Stimulated activated CD4-positive, alpha-beta T cell treated with anti-CD3 and anti-CD28 coated beads, Interleukin-12 subunit alpha, Interleukin-12 subunit beta, amount 100 ng/mL, for 24 hours (primary cell): ENCODE measurements around the gene CATSPERZ.
"Not testable (repeated sequence)": the region's sequence is repeated elsewhere in the genome, so short reads cannot be mapped to it uniquely, and the experiment has no call there.

Experiments
- DNase-seq, 2 experiments: peaks; one replicate each; pipeline ENCODE4 v3.0.0-alpha.2; 2020; ENCODE audit warnings: low read depth in 2 of 2

The CATSPERZ gene

GRCh38 chr11:64303109-64304031 is 3.2 kb downstream of the CATSPERZ start:
- DNase-seq = no peak

DNA sequence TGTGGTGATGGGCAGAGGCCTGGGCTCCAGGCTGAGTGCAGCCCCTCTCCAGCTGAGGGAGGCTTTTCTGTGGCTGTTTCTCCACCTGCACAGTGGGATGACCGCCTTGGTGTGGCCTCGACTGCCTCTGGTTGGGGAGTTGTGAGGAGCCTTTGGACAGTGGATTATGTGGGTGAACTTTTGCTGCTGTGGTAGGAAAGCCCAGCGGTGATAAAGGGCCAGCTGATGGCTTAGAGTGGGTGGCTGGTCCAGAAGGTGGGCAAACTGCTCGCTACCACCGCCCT is 3.8 kb downstream of the CATSPERZ start:
- no peak for DNase-seq

DNA sequence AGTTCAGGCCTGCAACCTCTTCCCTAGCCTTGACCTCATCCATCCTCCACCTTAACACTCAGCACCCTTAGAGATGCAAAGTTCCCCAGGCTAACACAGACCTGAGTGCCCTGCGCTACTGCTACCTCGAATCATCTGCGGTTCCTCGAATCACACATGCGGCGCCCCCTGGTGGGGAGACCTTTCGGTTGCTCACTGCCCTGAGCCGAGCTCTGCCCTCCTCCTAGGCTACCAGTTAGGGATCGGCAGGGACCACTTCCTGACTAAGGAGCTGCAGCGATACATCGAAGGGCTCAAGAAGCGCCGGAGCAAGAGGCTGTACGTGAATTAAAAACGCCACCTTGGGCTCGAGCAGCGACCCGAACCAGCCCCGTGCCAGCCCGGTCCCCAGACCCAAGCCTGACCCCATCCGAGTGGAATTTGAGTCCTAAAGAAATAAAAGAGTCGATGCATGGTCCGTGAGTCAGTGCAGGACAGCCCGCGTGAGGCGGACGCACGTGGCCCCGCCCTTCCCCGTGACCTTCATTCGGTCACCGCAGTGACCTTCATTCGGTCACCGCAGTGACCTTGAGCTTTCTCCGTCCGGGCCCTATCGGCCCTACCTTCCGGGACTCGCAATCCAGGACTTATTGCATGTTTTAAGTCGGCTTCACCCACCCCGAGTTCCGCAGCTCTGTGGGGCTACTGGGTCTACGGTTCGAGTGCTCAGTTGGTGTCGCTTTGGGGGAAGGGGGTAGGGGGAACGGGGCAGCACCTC is 4.3 kb downstream of the CATSPERZ start:
- DNase-seq = peak; percentile 82 to 98

DNA sequence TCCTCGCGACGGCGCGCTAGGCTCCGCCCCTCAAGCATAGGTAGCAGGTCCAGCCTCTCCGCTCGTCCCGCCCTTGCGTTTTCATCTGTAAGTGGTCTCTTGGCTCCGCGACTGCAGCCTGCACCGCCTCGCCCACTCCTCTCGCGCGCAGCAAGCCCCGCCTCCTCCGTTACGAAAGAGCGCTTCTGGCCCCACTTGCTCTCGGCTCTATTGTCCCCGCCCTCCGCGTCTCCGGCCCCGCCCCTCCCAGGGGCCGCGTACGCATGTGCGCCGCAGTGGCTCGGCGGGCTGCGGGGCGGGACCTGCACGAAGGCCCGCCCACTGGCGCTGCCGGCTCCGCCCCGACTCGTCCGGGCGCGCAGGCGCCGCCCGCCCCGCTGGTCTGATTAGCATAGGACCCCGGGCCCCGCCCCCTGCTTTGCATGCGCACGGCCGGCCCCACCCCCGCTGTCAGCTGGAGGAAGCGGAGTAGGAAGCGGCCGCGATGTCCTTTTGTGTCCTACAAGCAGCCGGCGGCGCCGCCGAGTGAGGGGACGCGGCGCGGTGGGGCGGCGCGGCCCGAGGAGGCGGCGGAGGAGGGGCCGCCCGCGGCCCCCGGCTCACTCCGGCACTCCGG is 5.0 kb downstream of the CATSPERZ start, which contains the start of gene ESRRA:
TSS of gene ESRRA (plus strand) at position 450 of the 616 bp plus-strand sequence. CDS start 1,656 bp downstream, outside the sequence.
- peak; percentile 99 to 100 for DNase-seq

DNA sequence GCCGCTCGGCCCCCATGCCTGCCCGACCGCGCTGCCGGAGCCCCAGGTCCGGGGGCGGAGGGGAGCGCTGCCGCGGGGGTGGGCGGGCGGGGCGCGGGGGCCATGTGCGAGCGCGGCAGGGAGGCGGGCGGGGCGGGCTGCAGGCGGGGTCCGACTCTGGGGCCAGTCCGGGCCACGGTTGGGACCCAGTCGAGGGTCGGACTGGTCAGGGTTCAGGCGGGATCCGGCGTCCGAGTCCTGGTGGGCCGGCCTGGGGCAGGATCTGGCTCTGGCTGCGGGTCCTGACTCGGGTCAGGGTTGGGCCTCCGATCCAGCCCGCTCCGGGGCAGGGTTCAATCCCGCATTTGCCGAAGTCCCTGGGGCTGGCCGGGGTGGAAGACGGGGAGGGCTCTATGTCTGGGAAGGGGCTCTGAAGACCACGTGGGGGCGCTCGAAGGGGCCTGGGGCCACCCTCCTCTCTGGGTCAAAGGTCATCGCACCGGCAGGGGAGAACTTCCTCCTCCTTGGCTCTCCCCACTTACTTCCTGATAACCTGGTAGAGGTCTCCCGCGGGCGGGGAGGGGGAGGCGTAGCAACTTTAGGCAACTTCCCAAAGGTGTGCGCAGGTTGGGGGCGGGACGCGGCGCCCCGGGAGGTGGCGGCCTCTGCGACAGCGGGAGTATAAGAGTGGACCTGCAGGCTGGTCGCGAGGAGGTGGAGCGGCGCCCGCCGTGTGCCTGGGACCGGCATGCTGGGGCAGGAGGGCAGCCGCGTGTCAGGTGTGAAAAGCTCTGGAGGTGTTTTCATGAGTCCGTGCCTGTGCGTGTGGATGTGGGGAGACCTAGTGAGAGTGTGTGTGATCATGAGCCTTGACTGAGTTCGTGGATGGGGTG is 5.8 kb downstream of the CATSPERZ start:
- DNase-seq = peak; percentile 51 to 66

GRCh38 chr11:64306563-64306875 is 6.4 kb downstream of the CATSPERZ start:
- no peak for DNase-seq

DNA sequence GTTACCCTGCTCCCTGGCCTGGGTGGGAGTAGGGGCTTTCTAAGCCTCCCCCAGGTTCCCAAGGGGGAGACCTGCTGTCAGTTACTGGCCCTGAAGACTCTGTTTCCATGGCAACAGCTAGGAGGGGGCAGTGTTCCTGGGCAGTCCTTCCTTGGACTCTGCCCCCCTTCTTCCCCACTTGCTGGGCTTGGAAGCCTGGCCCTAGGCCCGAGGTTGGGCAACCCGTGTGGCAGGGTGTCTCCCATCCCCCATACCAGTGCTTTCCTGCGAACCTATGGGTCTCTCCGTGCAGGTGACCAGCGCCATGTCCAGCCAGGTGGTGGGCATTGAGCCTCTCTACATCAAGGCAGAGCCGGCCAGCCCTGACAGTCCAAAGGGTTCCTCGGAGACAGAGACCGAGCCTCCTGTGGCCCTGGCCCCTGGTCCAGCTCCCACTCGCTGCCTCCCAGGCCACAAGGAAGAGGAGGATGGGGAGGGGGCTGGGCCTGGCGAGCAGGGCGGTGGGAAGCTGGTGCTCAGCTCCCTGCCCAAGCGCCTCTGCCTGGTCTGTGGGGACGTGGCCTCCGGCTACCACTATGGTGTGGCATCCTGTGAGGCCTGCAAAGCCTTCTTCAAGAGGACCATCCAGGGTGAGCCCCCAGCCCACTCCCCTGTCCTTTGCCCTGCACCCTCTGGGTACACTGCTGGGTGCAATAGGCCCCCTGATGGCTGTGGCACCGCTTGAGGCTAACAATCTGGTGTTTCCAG is 6.9 kb downstream of the CATSPERZ start:
- no peak for DNase-seq

DNA sequence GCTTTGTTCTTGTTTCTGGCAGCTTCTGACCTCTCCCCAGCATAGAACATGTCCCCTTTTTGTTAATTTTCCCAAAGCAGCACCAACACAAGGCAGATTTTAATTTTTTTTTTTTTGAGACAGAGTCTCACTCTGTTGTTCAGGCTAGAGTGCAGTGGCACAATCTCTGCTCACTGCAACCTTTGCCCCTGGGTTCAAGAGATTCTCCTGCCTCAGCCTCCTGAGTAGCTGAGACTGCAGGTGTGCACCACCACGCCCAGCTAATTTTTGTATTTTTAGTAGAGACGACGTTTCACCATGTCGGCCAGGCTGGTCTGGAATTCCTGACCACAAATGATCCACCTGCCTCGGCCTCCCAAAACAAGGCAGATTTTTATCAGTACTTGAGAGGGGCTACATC is 7.6 kb downstream of the CATSPERZ start:
- not testable (repeated sequence) for DNase-seq

GRCh38 chr11:64312947-64313346 is 12.8 kb downstream of the CATSPERZ start:
- no peak for DNase-seq

GRCh38 chr11:64313491-64314145 is 13.5 kb downstream of the CATSPERZ start:
- no peak for DNase-seq

DNA sequence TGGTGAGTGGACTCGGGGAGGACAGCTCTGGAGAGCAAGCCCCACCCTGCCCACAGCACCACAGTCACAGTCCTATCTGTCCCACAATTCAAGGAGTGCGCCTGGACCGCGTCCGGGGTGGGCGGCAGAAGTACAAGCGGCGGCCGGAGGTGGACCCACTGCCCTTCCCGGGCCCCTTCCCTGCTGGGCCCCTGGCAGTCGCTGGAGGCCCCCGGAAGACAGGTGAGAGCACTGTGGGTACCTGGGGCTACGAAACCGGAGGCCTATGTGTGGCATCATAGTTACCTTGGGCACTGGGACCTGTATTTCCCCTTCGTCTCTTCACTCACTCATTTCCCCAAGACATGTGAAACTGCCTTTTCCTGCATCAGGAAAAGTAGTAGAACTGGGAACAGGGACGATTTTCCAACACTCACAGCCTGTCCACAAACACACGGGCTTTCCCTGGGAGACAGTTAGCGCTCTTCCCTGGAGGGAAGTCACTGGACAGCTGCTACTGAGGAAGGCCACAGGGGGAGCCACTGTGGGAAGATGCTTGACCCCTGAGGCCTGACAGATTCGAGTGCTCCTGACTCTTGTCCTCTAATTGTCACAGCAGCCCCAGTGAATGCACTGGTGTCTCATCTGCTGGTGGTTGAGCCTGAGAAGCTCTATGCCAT is 14.1 kb downstream of the CATSPERZ start:
- DNase-seq = no peak

DNA sequence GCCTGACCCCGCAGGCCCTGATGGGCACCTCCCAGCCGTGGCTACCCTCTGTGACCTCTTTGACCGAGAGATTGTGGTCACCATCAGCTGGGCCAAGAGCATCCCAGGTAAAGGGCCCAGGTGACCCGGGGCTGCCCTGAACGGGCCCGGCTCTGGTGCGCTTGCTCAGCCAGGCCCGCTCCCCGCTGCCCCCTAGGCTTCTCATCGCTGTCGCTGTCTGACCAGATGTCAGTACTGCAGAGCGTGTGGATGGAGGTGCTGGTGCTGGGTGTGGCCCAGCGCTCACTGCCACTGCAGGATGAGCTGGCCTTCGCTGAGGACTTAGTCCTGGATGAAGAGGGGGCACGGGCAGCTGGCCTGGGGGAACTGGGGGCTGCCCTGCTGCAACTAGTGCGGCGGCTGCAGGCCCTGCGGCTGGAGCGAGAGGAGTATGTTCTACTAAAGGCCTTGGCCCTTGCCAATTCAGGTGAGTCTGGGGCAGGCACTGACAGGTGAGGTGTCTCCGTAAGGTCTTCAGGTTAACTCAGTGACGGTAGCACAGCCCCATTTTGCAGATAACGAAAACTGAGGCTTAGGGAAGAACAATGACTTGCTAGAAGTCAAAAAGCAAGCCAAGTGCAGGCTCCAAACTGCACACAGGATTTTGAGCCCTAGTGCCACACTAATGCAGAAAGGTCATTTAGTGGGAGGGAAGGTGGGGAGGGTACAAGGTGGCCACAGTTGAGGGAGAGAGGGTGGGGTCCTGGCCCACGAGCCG is 14.8 kb downstream of the CATSPERZ start:
- no peak for DNase-seq

- DNase-seq = not testable (repeated sequence)
These were observed 15.7 kb downstream of the CATSPERZ start for GRCh38 chr11:64315667-64316526.

DNA sequence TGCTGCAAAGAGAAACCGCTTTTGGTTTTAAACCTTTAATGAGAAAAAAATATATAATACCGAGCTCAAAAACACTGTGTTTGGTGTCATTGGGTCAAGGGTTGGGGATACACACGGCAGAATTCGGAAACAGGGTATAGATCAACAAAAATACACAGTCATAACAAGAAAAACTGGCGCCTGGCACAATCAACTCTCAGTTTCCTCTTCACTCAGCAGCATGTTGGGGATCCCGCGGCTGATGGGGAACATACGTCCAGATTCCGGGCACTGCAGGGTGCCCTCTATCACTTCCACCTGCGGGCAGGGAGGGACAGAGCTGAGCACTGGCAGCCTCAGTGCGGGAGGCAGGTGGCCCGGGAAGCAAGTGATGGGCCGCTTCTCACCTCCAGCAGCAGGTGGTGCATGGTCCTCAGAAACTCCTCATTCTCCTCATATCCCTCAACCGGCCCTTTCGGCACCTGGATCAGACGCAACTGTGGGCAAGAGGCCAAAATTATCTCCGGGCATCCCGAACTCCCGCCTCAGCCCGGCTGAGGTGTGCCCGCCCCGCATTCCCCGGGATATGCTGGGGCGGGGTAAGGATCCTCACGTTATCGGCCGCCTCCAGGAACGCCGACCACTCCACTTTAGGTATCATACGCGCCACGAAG is 16.6 kb downstream of the CATSPERZ start:
- no peak for DNase-seq

- peak; percentile 93 to 95 for DNase-seq
These were observed 17.3 kb downstream of the CATSPERZ start, which contains the start of gene TRMT112 for GRCh38 chr11:64317325-64317960. TSS of gene TRMT112 (minus strand) at chr11:64317559. CDS start at chr11:64317526, 33 bp downstream.

GRCh38 chr11:64317961-64318765 is 18.0 kb downstream of the CATSPERZ start, which contains the start of gene PRDX5:
TSS of gene PRDX5 (plus strand) at chr11:64318121. CDS start at chr11:64318216, 95 bp downstream.
- DNase-seq = peak; percentile 87 to 92
